Measurements from ENCODE around the gene ANKRD33B. TPM values are rescaled to one million over a fixed set of nuclear protein-coding genes. Genes with fewer than 3 reads are reported as not detected.

ANKRD33B gene
- total RNA-seq, 1 experiment from 2014 or later: 6.9 TPM

- Histone ChIP-seq H3K14ac (ENCODE audit: insufficient read depth, low read length) (no peak overlapping the region), H3K9ac (ENCODE audit: extremely low read depth, insufficient read length, low read length) (no peak overlapping the region), H3K79me1 (ENCODE audit: insufficient read depth, low read depth, low read length, poor library complexity, severe bottlenecking) (no peaks in the 10 kb centered on the region), H2BK20ac (ENCODE audit: low read depth, low read length, poor library complexity, severe bottlenecking) (no peak overlapping the region), H3K79me2 (ENCODE audit: insufficient read depth, low read length) (no peaks in the 10 kb centered on the region), H3K23me2 (ENCODE audit: insufficient read length, low read depth, low read length, poor library complexity, severe bottlenecking) (no peaks in the 10 kb centered on the region), H3K23ac (ENCODE audit: insufficient read length, low read depth, low read length) (no peak overlapping the region), H3K18ac (ENCODE audit: insufficient read length, low read depth, low read length) (no peak overlapping the region), H2BK5ac (ENCODE audit: insufficient read length, low read length) (no peak overlapping the region), H3K27ac (ENCODE audit: insufficient read length, low read depth, low read length) (no peak overlapping the region), H2BK12ac (ENCODE audit: insufficient read length, low read depth, low read length) (no peak overlapping the region), H4K20me1 (ENCODE audit: control insufficient read depth, insufficient read depth, insufficient read length) (no peaks in the 10 kb centered on the region), H2AFZ (ENCODE audit: low read length) (no peak overlapping the region), H4K8ac (replicated peaks; ENCODE audit: insufficient read length, low read depth, low read length) (no peak overlapping the region), H3K4me2 (ENCODE audit: insufficient read depth, insufficient read length, low read length) (no peak overlapping the region), H3K9me3 (ENCODE audit: control insufficient read depth, low read depth, low read length) (no peaks in the 10 kb centered on the region), H2BK15ac (ENCODE audit: low read depth, low read length) (no peak overlapping the region), H2AK5ac (ENCODE audit: insufficient read length, low read length) (no peak overlapping the region), H3T11ph (ENCODE audit: low read length) (no peak overlapping the region), H3K4ac (ENCODE audit: low read depth, low read length) (no peak overlapping the region), H2BK120ac (ENCODE audit: low read depth, low read length, poor library complexity, severe bottlenecking) (no peak overlapping the region), H3K4me1 (ENCODE audit: insufficient read depth, low read length) (no peaks in the 10 kb centered on the region), H3K56ac (ENCODE audit: insufficient read length, low read depth, low read length) (no peak overlapping the region), H3K27me3 (ENCODE audit: insufficient read depth, low read length) (no peaks in the 10 kb centered on the region), H4K91ac (ENCODE audit: insufficient read length, low read depth, low read length) (no peak overlapping the region), H4K5ac (ENCODE audit: insufficient read length, low read depth, low read length) (no peak overlapping the region)
- H3K9me3 Mint-ChIP-seq: no peaks in the 10 kb centered on the region; a peak in 1 of 5 replicates
- no peaks in the 10 kb centered on the region for H3K27me3 Mint-ChIP-seq (ENCODE audit: low read depth)
- peaks cover 0 to 1% (median 0%) of the 10 kb centered on the region in 3 experiments; a peak in 2 of 7 replicates for H3K36me3 Mint-ChIP-seq (ENCODE audit: insufficient read depth in 1 of 3, low read depth in 3 of 3)
- H3K27ac Mint-ChIP-seq: no peak overlapping the region
- no peak overlapping the region for H3K4me3 Mint-ChIP-seq
- DNase-seq: no peak
- TF ChIP-seq CTCF (conservative IDR thresholded peaks at IDR 0.05): no peak
- no CpG with 5 or more reads among the region's 1 CpG for WGBS (ENCODE audit: extremely low coverage, insufficient read length, low lambda C conversion rate)
- H3K4me1 Mint-ChIP-seq: peaks cover 17% of the 10 kb centered on the region in 2 experiments
These were observed 33.1 kb downstream of the ANKRD33B start for GRCh38 chr5:10596886-10597451.
